ENCODE results near the gene DIS3L2. TPM values are rescaled to one million over a fixed set of nuclear protein-coding genes. Genes with fewer than 3 reads are reported as not detected.

Gene DIS3L2
- total and polyA plus RNA-seq, 7 donors = 10.7 to 20.8 (median 16.0) TPM

- Histone ChIP-seq H3K27ac (no peak overlapping the region), H3K4me1 (no peaks in the 10 kb centered on the region), H3K4me3 (no peak overlapping the region), H3K9me3 (no peaks in the 10 kb centered on the region), H3K27me3 (ENCODE audit: insufficient read depth in 3 of 3, low read length in 2 of 3) (no peaks in the 10 kb centered on the region), H3K36me3 (ENCODE audit: insufficient read depth in 1 of 2, low read depth in 1 of 2) (no peaks in the 10 kb centered on the region)
- intact Hi-C loops (cut with DNase I) = no loop called here
- ATAC-seq (no peak), DNase-seq (no peak)
- TF ChIP-seq, protein P1, sequence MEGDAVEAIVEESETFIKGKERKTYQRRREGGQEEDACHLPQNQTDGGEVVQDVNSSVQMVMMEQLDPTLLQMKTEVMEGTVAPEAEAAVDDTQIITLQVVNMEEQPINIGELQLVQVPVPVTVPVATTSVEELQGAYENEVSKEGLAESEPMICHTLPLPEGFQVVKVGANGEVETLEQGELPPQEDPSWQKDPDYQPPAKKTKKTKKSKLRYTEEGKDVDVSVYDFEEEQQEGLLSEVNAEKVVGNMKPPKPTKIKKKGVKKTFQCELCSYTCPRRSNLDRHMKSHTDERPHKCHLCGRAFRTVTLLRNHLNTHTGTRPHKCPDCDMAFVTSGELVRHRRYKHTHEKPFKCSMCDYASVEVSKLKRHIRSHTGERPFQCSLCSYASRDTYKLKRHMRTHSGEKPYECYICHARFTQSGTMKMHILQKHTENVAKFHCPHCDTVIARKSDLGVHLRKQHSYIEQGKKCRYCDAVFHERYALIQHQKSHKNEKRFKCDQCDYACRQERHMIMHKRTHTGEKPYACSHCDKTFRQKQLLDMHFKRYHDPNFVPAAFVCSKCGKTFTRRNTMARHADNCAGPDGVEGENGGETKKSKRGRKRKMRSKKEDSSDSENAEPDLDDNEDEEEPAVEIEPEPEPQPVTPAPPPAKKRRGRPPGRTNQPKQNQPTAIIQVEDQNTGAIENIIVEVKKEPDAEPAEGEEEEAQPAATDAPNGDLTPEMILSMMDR (IDR thresholded peaks at IDR 0.05) = no peak
- WGBS, 3 donors = 79 to 81% (median 80%) methylated on average over 5 of the region's 5 CpGs
These were observed 324.7 kb downstream of the DIS3L2 start for GRCh38 chr2:232286001-232286868.

- Histone ChIP-seq H3K4me1 (no peaks in the 10 kb centered on the region), H3K36me3 (ENCODE audit: insufficient read depth in 1 of 2, low read depth in 1 of 2) (no peaks in the 10 kb centered on the region), H3K4me3 (no peak overlapping the region), H3K9me3 (no peaks in the 10 kb centered on the region), H3K27me3 (ENCODE audit: insufficient read depth in 3 of 3, low read length in 2 of 3) (no peaks in the 10 kb centered on the region), H3K27ac (no peak overlapping the region)
- intact Hi-C loops (cut with DNase I) = no loop called here
- ATAC-seq (no peak), DNase-seq (no peak)
- 81 to 86% (median 84%) methylated on average over 7 to 8 of the region's 8 CpGs for WGBS, 3 donors
- TF ChIP-seq, protein P1 (IDR thresholded peaks at IDR 0.05) = no peak
These were observed 325.8 kb downstream of the DIS3L2 start for GRCh38 chr2:232287316-232287715.

DNA sequence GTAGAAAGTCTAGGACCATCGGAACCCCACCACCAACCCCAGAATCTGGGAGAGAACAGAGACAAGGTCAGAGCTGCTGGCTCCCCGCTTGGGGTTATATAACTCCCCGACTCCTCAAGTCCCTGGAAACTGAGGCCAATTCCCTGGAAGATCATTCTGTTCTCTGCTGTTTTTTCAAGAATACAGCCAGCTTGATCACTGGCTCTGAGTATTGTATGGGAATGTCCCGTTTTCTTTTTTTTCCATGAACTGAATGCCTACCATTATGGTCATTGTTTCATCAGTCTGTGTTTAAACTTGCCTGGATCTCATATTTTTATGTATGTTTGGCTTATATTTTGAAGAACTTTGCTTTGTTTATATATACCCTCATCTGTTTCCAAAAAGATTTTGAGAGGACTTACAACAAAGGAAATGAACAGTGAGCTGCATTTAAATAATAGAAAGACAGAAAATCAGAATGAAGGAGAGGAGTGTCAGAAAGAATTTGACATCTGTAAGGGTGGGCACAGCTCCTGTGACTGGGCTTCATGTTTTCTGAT is 327.0 kb downstream of the DIS3L2 start:
- no peak overlapping the region for H3K27ac ChIP-seq
- no peaks in the 10 kb centered on the region for H3K27me3 ChIP-seq (ENCODE audit: insufficient read depth in 3 of 3, low read length in 2 of 3)
- 79 to 91% (median 84%) methylated on average over 4 of the region's 4 CpGs for WGBS, 3 donors
- intact Hi-C loops (cut with DNase I) = no loop called here
- ATAC-seq (no peak), DNase-seq (no peak)
- TF ChIP-seq, protein P1 (IDR thresholded peaks at IDR 0.05) = no peak
- no peaks in the 10 kb centered on the region for H3K36me3 ChIP-seq (ENCODE audit: insufficient read depth in 1 of 2, low read depth in 1 of 2)
- no peak overlapping the region for H3K4me3 ChIP-seq
- no peaks in the 10 kb centered on the region for H3K4me1 ChIP-seq
- no peaks in the 10 kb centered on the region for H3K9me3 ChIP-seq

GRCh38 chr2:232290668-232291067 is 329.2 kb downstream of the DIS3L2 start:
- Histone ChIP-seq H3K36me3 (ENCODE audit: insufficient read depth in 1 of 2, low read depth in 1 of 2) (no peaks in the 10 kb centered on the region), H3K4me1 (no peaks in the 10 kb centered on the region), H3K4me3 (no peak overlapping the region), H3K27ac (no peak overlapping the region), H3K27me3 (ENCODE audit: insufficient read depth in 3 of 3, low read length in 2 of 3) (no peaks in the 10 kb centered on the region), H3K9me3 (no peaks in the 10 kb centered on the region)
- TF ChIP-seq, protein P1 (IDR thresholded peaks at IDR 0.05) = no peak
- DNase-seq (no peak), ATAC-seq (no peak)
- intact Hi-C loops (cut with DNase I) = no loop called here
- WGBS, 3 donors = 94 to 96% (median 95%) methylated on average over 8 of the region's 8 CpGs
